HUDEP-2 (cell line): ENCODE data around the gene PPIL1.

Experiments used
- DNase-seq, 76 experiments: peaks; one replicate each; lab custom pipeline; 2025; ENCODE audit not compliant: unreplicated experiment in 76 of 76; lab: John Stamatoyannopoulos, UW

The PPIL1 gene

GRCh38 chr6:36890112-36890663, 15.6 kb upstream of the PPIL1 start:
- DNase-seq, result peak in 3 of 76 experiments; percentile 9 to 21 (median 10)

GRCh38 chr6:36888654-36889481, 14.3 kb upstream of the PPIL1 start:
- peak in 48 of 76 experiments; percentile 14 to 86 (median 60) for DNase-seq

- DNase-seq, result no peak
Measured at GRCh38 chr6:36888115-36888643, 13.6 kb upstream of the PPIL1 start.

GRCh38 chr6:36886950-36887618, 12.5 kb upstream of the PPIL1 start:
- peak in 39 of 76 experiments; percentile 21 to 69 (median 39) for DNase-seq

- DNase-seq, result peak in 74 of 76 experiments; percentile 80 to 99 (median 99)
Measured at GRCh38 chr6:36885461-36886401, 11.1 kb upstream of the PPIL1 start, which contains the start of gene C6orf89. TSS of gene C6orf89 (plus strand) at chr6:36885952. CDS start at chr6:36899445, 13,493 bp downstream.

- DNase-seq, result no peak
Measured at GRCh38 chr6:36884610-36885009, 10.0 kb upstream of the PPIL1 start.

GRCh38 chr6:36875250-36875633, 639 bp upstream of the PPIL1 start:
- no peak for DNase-seq

GRCh38 chr6:36873612-36874442, 776 bp downstream of the PPIL1 start:
- peak in 23 of 76 experiments; percentile 19 to 56 (median 39) for DNase-seq

- DNase-seq, result no peak
Measured at GRCh38 chr6:36873115-36873514, 1.5 kb downstream of the PPIL1 start.

- DNase-seq, result no peak
Measured at GRCh38 chr6:36871686-36872085, 2.9 kb downstream of the PPIL1 start.

GRCh38 chr6:36867471-36868224, 7.0 kb downstream of the PPIL1 start:
- DNase-seq, result peak in 2 of 76 experiments; percentile 15 to 18

- DNase-seq, result no peak
Measured at GRCh38 chr6:36865835-36866234, 8.8 kb downstream of the PPIL1 start.

- DNase-seq, result no peak
Measured at GRCh38 chr6:36863670-36864540, 10.7 kb downstream of the PPIL1 start.

- no peak for DNase-seq
Measured at GRCh38 chr6:36862848-36863382, 11.7 kb downstream of the PPIL1 start.

- DNase-seq, result peak in 72 of 76 experiments; percentile 57 to 93 (median 80)
Measured at GRCh38 chr6:36862164-36862847, 12.3 kb downstream of the PPIL1 start.

- no peak for DNase-seq
Measured at GRCh38 chr6:36860126-36860525, 14.5 kb downstream of the PPIL1 start.
